Panc1 (cell line): ENCODE measurements around the gene ARHGAP20.

Experiments used
- POLR2AphosphoS5 ChIP-seq: IDR thresholded peaks from 2 replicates; pipeline ENCODE4 v1.6.1; 2012; ENCODE audit warnings: mild to moderate bottlenecking, low read depth, low read length, moderate library complexity
- TF ChIP-seq, protein P1 (sequence below): fragments of 450-650 bp; IDR thresholded peaks from 2 replicates; pipeline ENCODE4 v1.5.1; 2017; ENCODE audit warnings: mild to moderate bottlenecking
- TF ChIP-seq, protein P2 (sequence below), 2 experiments: IDR thresholded peaks; 2 replicates each; pipeline ENCODE4 v1.6.1; 2011 to 2012; ENCODE audit warnings: low read depth in 2 of 2, control low read depth in 1 of 2, low read length in 1 of 2, mild to moderate bottlenecking in 1 of 2, moderate library complexity in 1 of 2; ENCODE audit not compliant: insufficient read depth in 1 of 2

DNA sequence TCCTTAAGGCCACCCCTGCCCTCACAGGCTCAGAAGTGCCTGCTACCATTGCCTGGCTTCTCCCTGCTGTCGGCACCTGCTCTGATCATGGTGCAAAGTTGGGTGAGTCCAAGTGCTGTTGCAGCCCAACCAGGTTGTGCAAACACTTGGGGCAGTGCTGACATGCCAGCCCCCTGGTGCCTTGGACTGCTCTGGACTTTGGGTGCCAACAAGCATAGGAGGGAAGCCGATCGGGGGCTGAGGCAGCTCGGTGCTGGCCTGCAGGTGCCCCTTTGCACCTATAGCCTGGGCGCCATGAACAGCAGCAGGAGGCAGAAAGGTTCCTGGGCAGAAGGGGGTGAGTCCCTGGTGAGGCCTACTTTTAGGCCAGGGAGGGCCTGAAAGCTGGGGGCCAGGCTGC is 113.0 kb downstream of the ARHGAP20 start:
- TF ChIP-seq, protein P1, sequence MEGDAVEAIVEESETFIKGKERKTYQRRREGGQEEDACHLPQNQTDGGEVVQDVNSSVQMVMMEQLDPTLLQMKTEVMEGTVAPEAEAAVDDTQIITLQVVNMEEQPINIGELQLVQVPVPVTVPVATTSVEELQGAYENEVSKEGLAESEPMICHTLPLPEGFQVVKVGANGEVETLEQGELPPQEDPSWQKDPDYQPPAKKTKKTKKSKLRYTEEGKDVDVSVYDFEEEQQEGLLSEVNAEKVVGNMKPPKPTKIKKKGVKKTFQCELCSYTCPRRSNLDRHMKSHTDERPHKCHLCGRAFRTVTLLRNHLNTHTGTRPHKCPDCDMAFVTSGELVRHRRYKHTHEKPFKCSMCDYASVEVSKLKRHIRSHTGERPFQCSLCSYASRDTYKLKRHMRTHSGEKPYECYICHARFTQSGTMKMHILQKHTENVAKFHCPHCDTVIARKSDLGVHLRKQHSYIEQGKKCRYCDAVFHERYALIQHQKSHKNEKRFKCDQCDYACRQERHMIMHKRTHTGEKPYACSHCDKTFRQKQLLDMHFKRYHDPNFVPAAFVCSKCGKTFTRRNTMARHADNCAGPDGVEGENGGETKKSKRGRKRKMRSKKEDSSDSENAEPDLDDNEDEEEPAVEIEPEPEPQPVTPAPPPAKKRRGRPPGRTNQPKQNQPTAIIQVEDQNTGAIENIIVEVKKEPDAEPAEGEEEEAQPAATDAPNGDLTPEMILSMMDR = no peak
- TF ChIP-seq POLR2AphosphoS5 = no peak
- TF ChIP-seq, protein P2, sequence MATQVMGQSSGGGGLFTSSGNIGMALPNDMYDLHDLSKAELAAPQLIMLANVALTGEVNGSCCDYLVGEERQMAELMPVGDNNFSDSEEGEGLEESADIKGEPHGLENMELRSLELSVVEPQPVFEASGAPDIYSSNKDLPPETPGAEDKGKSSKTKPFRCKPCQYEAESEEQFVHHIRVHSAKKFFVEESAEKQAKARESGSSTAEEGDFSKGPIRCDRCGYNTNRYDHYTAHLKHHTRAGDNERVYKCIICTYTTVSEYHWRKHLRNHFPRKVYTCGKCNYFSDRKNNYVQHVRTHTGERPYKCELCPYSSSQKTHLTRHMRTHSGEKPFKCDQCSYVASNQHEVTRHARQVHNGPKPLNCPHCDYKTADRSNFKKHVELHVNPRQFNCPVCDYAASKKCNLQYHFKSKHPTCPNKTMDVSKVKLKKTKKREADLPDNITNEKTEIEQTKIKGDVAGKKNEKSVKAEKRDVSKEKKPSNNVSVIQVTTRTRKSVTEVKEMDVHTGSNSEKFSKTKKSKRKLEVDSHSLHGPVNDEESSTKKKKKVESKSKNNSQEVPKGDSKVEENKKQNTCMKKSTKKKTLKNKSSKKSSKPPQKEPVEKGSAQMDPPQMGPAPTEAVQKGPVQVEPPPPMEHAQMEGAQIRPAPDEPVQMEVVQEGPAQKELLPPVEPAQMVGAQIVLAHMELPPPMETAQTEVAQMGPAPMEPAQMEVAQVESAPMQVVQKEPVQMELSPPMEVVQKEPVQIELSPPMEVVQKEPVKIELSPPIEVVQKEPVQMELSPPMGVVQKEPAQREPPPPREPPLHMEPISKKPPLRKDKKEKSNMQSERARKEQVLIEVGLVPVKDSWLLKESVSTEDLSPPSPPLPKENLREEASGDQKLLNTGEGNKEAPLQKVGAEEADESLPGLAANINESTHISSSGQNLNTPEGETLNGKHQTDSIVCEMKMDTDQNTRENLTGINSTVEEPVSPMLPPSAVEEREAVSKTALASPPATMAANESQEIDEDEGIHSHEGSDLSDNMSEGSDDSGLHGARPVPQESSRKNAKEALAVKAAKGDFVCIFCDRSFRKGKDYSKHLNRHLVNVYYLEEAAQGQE (IDR thresholded peaks at IDR 0.05; ENCODE audit: insufficient read depth in 1 of 2, low read depth in 2 of 2, low read length in 1 of 2) = no peak
